Effector memory CD8-positive, alpha-beta T cell (primary cell): Measurements from ENCODE around the gene CHMP3.
A peak's percentile ranks its signal among the peaks of the same experiment; 100 is the strongest.
"Not testable (repeated sequence)": the region's sequence is repeated elsewhere in the genome, so short reads cannot be mapped to it uniquely, and the experiment has no call there.

ENCODE experiments used
- ATAC-seq: fragments of 150-1000 bp; cut with Tn5 transposase; replicated peaks from 2 replicates; pipeline ENCODE4 v1.10.0; 2021; ENCODE audit warnings: mild to moderate bottlenecking, moderate library complexity
- DNase-seq, 3 experiments: peaks; one replicate each; pipeline ENCODE4 v3.0.0; 2021
- H3K27ac Mint-ChIP-seq, 2 donors: one replicate each; pipeline ENCODE4 v1.8.0; 2022; ENCODE audit warnings: mild to moderate bottlenecking in 2 of 2, mixed read lengths in 2 of 2, moderate library complexity in 2 of 2
- H3K27me3 Mint-ChIP-seq, 2 donors: one replicate each; pipeline ENCODE4 v1.8.0; 2022; ENCODE audit warnings: mixed read lengths in 2 of 2
- H3K36me3 Mint-ChIP-seq: one replicate; pipeline ENCODE4 v1.8.0; 2022; ENCODE audit warnings: mild to moderate bottlenecking, moderate library complexity, mixed read lengths; ENCODE audit not compliant: insufficient read depth
- H3K4me1 Mint-ChIP-seq, 2 donors: one replicate each; pipeline ENCODE4 v1.8.0; 2022; ENCODE audit warnings: low read depth in 2 of 2, mixed read lengths in 2 of 2
- H3K4me3 Mint-ChIP-seq, 2 donors: one replicate each; pipeline ENCODE4 v1.8.0; 2022; ENCODE audit warnings: mild to moderate bottlenecking in 2 of 2, mixed read lengths in 2 of 2, moderate library complexity in 2 of 2
- H3K9me3 Mint-ChIP-seq, 2 donors: one replicate each; pipeline ENCODE4 v1.8.0; 2022; ENCODE audit warnings: mixed read lengths in 2 of 2

The CHMP3 gene

DNA sequence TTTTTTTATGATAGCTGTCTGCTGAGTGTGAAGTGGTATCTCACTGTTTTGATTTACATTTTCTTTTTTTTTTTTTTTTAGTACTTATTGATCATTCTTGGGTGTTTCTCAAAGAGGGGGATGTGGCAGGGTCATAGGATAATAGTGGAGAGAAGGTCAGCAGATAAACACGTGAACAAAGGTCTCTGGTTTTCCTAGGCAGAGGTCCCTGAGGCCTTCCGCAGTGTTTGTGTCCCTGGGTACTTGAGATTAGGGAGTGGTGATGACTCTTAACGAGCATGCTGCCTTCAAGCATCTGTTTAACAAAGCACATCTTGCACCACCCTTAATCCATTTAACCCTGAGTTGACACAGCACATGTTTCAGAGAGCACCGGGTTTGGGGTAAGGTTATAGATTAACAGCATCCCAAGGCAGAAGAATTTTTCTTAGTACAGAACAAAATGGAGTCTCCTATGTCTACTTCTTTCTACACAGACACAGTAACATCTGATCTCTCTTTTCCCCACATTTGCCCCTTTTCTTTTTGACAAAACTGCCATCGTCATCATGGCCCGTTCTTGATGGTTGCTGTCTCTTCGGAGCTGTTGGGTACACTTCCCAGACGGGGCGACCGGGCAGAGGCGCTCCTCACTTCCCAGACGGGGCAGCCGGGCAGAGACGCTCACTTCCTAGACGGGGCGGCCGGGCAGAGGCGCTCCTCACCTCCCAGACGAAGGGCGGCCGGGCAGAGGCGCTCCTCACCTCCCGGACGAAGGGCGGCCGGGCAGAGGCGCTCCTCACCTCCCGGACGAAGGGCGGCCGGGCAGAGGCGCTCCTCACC, 18.8 kb downstream of the CHMP3 start:
- not testable (repeated sequence) for H3K27me3 Mint-ChIP-seq, H3K9me3 Mint-ChIP-seq, ATAC-seq, H3K36me3 Mint-ChIP-seq, DNase-seq, H3K4me1 Mint-ChIP-seq, H3K27ac Mint-ChIP-seq, H3K4me3 Mint-ChIP-seq

DNA sequence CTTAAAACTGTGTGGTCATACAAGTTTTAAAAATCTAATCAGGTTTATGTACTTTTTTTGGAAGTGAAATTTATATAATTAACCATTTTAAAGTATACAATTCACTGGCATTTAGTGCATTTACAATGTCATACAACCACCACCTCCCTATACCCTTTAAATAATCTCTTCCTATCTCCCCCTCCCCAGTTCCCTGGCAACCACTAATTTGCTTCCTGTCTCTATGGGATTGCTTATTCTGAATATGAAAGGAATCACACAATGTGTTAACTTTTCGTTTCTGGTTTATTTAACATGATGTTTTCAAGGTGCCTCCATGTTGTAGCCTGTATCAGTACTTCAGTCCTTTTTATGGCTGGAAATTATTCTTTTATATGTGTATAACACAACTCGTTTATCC, 19.4 kb downstream of the CHMP3 start:
- Mint-ChIP-seq H3K27ac (no peak overlapping the region), H3K27me3 (no peaks in the 10 kb centered on the region), H3K9me3 (no peaks in the 10 kb centered on the region), H3K4me3 (no peak overlapping the region), H3K36me3 (peaks cover 5% of the 10 kb centered on the region), H3K4me1 (peaks cover 0 to 7% of the 10 kb centered on the region in 2 donors)
- no peak for ATAC-seq
- DNase-seq, result no peak

- H3K4me3 Mint-ChIP-seq, result no peak overlapping the region
- H3K36me3 Mint-ChIP-seq, result peaks cover 5% of the 10 kb centered on the region
- H3K27me3 Mint-ChIP-seq, result no peaks in the 10 kb centered on the region
- no peak for DNase-seq
- no peaks in the 10 kb centered on the region for H3K9me3 Mint-ChIP-seq
- peaks cover 0 to 7% of the 10 kb centered on the region in 2 donors for H3K4me1 Mint-ChIP-seq
- peak overlapping the region in 1 of 2 donors; percentile 71 for H3K27ac Mint-ChIP-seq
- ATAC-seq, result no peak
Measured at GRCh38 chr2:86543335-86543734, 19.9 kb downstream of the CHMP3 start.

GRCh38 chr2:86542814-86543213, 20.4 kb downstream of the CHMP3 start:
- DNase-seq (no peak), ATAC-seq (no peak)
- Mint-ChIP-seq H3K27me3 (no peaks in the 10 kb centered on the region), H3K9me3 (no peaks in the 10 kb centered on the region), H3K4me1 (peaks cover 0 to 7% of the 10 kb centered on the region in 2 donors), H3K36me3 (peaks cover 5% of the 10 kb centered on the region), H3K27ac (peak overlapping the region in 1 of 2 donors; percentile 71), H3K4me3 (no peak overlapping the region)

DNA sequence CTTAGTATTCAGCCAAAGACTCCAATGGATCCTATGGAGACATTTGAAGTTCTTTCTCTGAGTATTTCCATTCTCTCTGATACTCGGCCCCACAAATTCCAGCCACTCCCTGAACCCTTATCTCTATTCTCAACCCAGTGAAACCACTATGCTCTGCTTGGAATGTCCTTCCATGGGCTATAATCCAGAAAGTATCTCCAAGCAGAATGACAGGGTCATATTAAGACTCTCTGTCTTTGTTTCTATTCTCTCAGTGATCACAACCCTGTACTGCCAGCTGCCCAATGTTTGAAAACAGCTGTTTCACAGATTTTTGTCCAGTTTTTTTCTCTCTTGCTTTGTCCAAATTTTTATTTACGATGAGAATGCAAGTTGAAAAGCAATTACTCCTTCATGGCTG, 21.9 kb downstream of the CHMP3 start:
- DNase-seq, result no peak
- H3K27ac Mint-ChIP-seq, result no peak overlapping the region
- H3K4me1 Mint-ChIP-seq, result peaks cover 2 to 7% of the 10 kb centered on the region in 2 donors
- H3K27me3 Mint-ChIP-seq, result no peaks in the 10 kb centered on the region
- H3K4me3 Mint-ChIP-seq, result no peak overlapping the region
- H3K36me3 Mint-ChIP-seq, result peaks cover 9% of the 10 kb centered on the region
- ATAC-seq, result no peak
- peaks cover 0 to 8% of the 10 kb centered on the region in 2 donors for H3K9me3 Mint-ChIP-seq

GRCh38 chr2:86533589-86533988, 29.7 kb downstream of the CHMP3 start:
- DNase-seq (no peak), ATAC-seq (no peak)
- Mint-ChIP-seq H3K27me3 (no peaks in the 10 kb centered on the region), H3K4me3 (no peak overlapping the region), H3K4me1 (peaks cover 6 to 33% of the 10 kb centered on the region in 2 donors), H3K9me3 (peaks cover 0 to 8% of the 10 kb centered on the region in 2 donors), H3K36me3 (peaks cover 10% of the 10 kb centered on the region), H3K27ac (no peak overlapping the region)

DNA sequence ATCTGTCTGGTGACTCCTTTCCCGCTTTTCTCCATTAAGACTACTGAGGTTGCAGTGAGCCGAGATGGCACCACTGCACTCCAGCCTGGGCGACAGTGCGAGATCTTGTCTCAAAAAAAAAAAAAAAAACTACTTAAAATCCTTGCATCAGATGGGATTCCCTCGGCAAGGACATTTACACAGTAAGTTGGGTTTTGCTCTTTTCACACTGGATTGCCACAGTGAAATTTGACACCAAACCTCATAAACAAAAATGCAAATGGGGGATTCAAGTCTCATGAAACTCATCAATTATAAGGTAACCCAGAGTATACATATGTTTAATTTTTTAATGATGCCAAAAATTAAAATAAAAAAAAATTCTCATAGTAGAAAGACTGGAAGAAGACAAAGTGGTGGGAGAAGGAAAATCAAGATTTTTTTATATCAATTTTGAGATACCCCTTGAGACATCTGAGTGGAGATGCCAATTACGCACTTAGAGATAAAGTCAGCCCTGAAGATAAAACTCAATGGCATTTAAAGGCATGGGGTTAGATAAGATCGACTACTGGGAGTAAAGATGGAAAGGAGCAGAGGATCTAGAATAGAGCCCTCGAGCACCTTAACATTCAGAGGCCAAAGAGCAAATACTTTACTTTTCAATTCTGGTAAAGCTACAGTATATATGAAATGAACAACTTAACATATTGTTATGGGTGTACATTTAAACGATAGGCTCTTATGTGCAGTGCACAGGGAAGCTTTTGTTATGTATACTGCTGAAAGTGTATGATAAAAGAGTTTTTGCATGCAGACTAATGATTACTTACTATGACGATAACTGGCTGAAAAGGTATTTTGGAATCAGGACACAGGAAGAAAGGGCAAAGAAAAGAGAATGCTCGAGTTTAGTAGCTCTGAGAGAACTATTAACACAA, 37.6 kb downstream of the CHMP3 start:
- Mint-ChIP-seq H3K27ac (no peak overlapping the region), H3K9me3 (no peaks in the 10 kb centered on the region), H3K4me3 (no peak overlapping the region), H3K27me3 (no peaks in the 10 kb centered on the region), H3K36me3 (peaks cover 16% of the 10 kb centered on the region), H3K4me1 (peaks cover 0 to 6% of the 10 kb centered on the region in 2 donors)
- ATAC-seq, result no peak
- no peak for DNase-seq

- H3K4me1 Mint-ChIP-seq, result no peaks in the 10 kb centered on the region
Measured at GRCh38 chr2:86523491-86523890, 39.8 kb downstream of the CHMP3 start.

GRCh38 chr2:86522711-86523110, 40.5 kb downstream of the CHMP3 start:
- H3K27me3 Mint-ChIP-seq, result no peaks in the 10 kb centered on the region

More at GRCh38 chr2:86523491-86523890, 39.8 kb downstream of the CHMP3 start:
- Mint-ChIP-seq H3K4me3 (no peak overlapping the region), H3K9me3 (peaks cover 0 to 2% of the 10 kb centered on the region in 2 donors), H3K27me3 (no peaks in the 10 kb centered on the region), H3K27ac (no peak overlapping the region), H3K36me3 (peaks cover 16% of the 10 kb centered on the region)
- DNase-seq (no peak), ATAC-seq (no peak)

DNA sequence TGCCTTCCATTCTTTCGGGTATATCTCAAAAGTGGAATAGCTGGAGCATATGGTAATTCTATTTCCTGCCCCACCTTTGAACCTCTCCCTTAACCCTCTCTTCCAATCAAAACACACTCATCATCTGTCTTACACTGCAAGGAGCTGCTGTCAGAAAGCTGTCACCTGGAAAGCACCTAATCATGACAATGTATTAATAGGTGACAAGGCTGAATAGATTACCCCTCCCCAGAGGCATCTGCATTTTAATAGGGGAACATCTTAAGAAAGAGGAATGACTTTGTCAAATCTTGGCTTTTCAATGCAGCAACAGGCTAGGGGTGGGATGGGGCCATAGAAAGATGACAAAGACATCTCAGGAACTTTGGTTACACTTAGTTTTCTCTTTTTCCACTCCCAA, 41.3 kb downstream of the CHMP3 start:
- no peaks in the 10 kb centered on the region for H3K4me1 Mint-ChIP-seq
- DNase-seq, result no peak
- H3K27me3 Mint-ChIP-seq, result no peaks in the 10 kb centered on the region

More at GRCh38 chr2:86522711-86523110, 40.5 kb downstream of the CHMP3 start:
- Mint-ChIP-seq H3K4me1 (no peaks in the 10 kb centered on the region), H3K9me3 (peaks cover 0 to 2% of the 10 kb centered on the region in 2 donors), H3K4me3 (no peak overlapping the region), H3K36me3 (peaks cover 10% of the 10 kb centered on the region), H3K27ac (no peak overlapping the region)
- ATAC-seq (no peak), DNase-seq (no peak)

DNA sequence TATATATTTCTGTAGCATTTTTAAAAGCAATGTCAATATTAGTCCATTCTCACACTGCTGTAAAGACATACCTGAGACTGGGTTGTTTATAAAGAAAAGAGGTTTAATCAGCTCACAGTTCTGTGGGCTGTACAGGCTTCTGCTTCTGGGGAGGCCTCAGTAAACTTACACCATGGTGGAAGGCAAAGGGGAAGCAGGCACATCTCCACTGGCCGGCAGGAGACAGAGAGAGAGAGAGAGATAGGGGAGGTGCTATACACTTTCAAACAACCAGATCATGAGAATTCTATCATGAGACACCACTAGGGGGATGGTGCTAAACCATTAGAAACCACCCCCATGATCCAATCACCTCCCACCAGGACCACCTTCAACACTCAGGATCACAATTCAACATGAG, 43.1 kb downstream of the CHMP3 start:
- no peak overlapping the region for H3K4me3 Mint-ChIP-seq
- no peak overlapping the region for H3K27ac Mint-ChIP-seq
- peaks cover 3% of the 10 kb centered on the region for H3K36me3 Mint-ChIP-seq
- no peak for ATAC-seq
- H3K9me3 Mint-ChIP-seq, result peaks cover 0 to 2% of the 10 kb centered on the region in 2 donors
- H3K4me1 Mint-ChIP-seq, result no peaks in the 10 kb centered on the region
- DNase-seq, result no peak
- H3K27me3 Mint-ChIP-seq, result no peaks in the 10 kb centered on the region

More for the DNA sequence above, 41.3 kb downstream of the CHMP3 start:
- Mint-ChIP-seq H3K9me3 (peaks cover 0 to 2% of the 10 kb centered on the region in 2 donors), H3K36me3 (peaks cover 6% of the 10 kb centered on the region), H3K4me3 (no peak overlapping the region), H3K27ac (no peak overlapping the region)
- no peak for ATAC-seq

GRCh38 chr2:86519349-86519748, 43.9 kb downstream of the CHMP3 start:
- Mint-ChIP-seq H3K9me3 (peaks cover 0 to 2% of the 10 kb centered on the region in 2 donors), H3K27ac (no peak overlapping the region), H3K27me3 (no peaks in the 10 kb centered on the region), H3K36me3 (no peaks in the 10 kb centered on the region), H3K4me1 (no peaks in the 10 kb centered on the region), H3K4me3 (no peak overlapping the region)
- ATAC-seq, result no peak
- no peak for DNase-seq

DNA sequence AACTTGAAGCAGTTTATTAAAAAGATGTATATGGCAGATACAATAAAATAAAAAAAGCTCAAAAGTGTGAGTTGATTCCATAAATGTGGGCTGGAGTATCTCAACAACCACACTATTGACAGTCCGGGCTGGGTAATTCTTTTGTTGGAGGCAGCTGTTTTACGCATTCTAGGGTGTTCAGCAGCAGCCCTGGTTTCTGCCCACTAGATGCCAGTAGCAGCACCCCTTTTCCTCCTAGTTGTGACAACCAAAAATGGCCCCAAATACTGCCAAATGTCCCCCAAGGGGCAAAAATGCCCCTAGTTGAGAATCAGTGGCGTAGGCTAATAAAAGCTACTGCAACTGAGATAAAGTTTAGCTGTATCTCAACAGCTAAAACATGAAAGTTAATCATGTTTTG, 44.8 kb downstream of the CHMP3 start:
- no peak overlapping the region for H3K27ac Mint-ChIP-seq
- peak; percentile 51 for ATAC-seq
- no peaks in the 10 kb centered on the region for H3K27me3 Mint-ChIP-seq
- no peak overlapping the region for H3K4me3 Mint-ChIP-seq
- DNase-seq, result peak; percentile 6 to 21 (median 9)
- no peaks in the 10 kb centered on the region for H3K36me3 Mint-ChIP-seq
- H3K4me1 Mint-ChIP-seq, result no peaks in the 10 kb centered on the region
- peaks cover 0 to 2% of the 10 kb centered on the region in 2 donors for H3K9me3 Mint-ChIP-seq
